ENCODE results near the gene EPS15. TPM values are rescaled to one million over a fixed set of nuclear protein-coding genes. Genes with fewer than 3 reads are reported as not detected.
A peak's percentile ranks its signal among the peaks of the same experiment; 100 is the strongest.
"Not testable (repeated sequence)": the region's sequence is repeated elsewhere in the genome, so short reads cannot be mapped to it uniquely, and the experiment has no call there.

Gene EPS15
- total RNA-seq, 1 donor from 2014 or later = 66.1 TPM

- intact Hi-C loops (cut with DNase I) = no loop called here
- no peak for ATAC-seq
- no peak for DNase-seq (ENCODE audit: missing footprints)
Observed at GRCh38 chr1:51549901-51550300, 30.8 kb upstream of the EPS15 start.

GRCh38 chr1:51549016-51549619 lies 30.1 kb upstream of the EPS15 start:
- intact Hi-C loops (cut with DNase I) = no loop called here

GRCh38 chr1:51543858-51544257 lies 24.8 kb upstream of the EPS15 start:
- ATAC-seq (no peak), DNase-seq (ENCODE audit: missing footprints) (no peak)
- intact Hi-C loops (cut with DNase I) = no loop called here

More at GRCh38 chr1:51549016-51549619, 30.1 kb upstream of the EPS15 start:
- peak; percentile 59 for ATAC-seq
- DNase-seq (ENCODE audit: missing footprints) = no peak

- DNase-seq (ENCODE audit: missing footprints) (no peak), ATAC-seq (no peak)
- intact Hi-C loops (cut with DNase I) = no loop called here
Observed at GRCh38 chr1:51542158-51542953, 23.3 kb upstream of the EPS15 start.

- ATAC-seq (no peak), DNase-seq (ENCODE audit: missing footprints) (no peak)
- intact Hi-C loops (cut with DNase I) = no loop called here
Observed at GRCh38 chr1:51541313-51542050, 22.4 kb upstream of the EPS15 start.

GRCh38 chr1:51537568-51537967 lies 18.5 kb upstream of the EPS15 start:
- ATAC-seq (no peak), DNase-seq (ENCODE audit: missing footprints) (no peak)
- intact Hi-C loops (cut with DNase I) = no loop called here

- intact Hi-C loops (cut with DNase I) = no loop called here
- ATAC-seq (peak; percentile 62), DNase-seq (ENCODE audit: missing footprints) (no peak)
Observed at GRCh38 chr1:51535006-51535592, 16.0 kb upstream of the EPS15 start.

- DNase-seq (ENCODE audit: missing footprints) (no peak), ATAC-seq (no peak)
- intact Hi-C loops (cut with DNase I) = no loop called here
Observed at GRCh38 chr1:51534447-51534846, 15.4 kb upstream of the EPS15 start.

GRCh38 chr1:51532853-51533252 lies 13.8 kb upstream of the EPS15 start:
- DNase-seq (ENCODE audit: missing footprints) = no peak
- intact Hi-C loops (cut with DNase I) = no loop called here
- no peak for ATAC-seq

- ATAC-seq; intact Hi-C loops (cut with DNase I); DNase-seq (ENCODE audit: missing footprints): not testable (repeated sequence)
Observed at GRCh38 chr1:51530447-51530846, 11.4 kb upstream of the EPS15 start.

- ATAC-seq = no peak
- intact Hi-C loops (cut with DNase I) = no loop called here
- DNase-seq (ENCODE audit: missing footprints) = no peak
Observed at GRCh38 chr1:51527144-51527543, 8.1 kb upstream of the EPS15 start.

- no peak for ATAC-seq
- intact Hi-C loops (cut with DNase I) = no loop called here
Observed at GRCh38 chr1:51526248-51526647, 7.2 kb upstream of the EPS15 start.

GRCh38 chr1:51525295-51525694 lies 6.2 kb upstream of the EPS15 start:
- intact Hi-C loops (cut with DNase I) = no loop called here
- ATAC-seq (no peak), DNase-seq (ENCODE audit: missing footprints) (no peak)

More at GRCh38 chr1:51526248-51526647, 7.2 kb upstream of the EPS15 start:
- no peak for DNase-seq (ENCODE audit: missing footprints)

- DNase-seq (ENCODE audit: missing footprints) = no peak
- ATAC-seq = no peak
- intact Hi-C loops (cut with DNase I) = no loop called here
Observed at GRCh38 chr1:51524817-51525216, 5.8 kb upstream of the EPS15 start.

- intact Hi-C loops (cut with DNase I) = no loop called here
Observed at GRCh38 chr1:51523931-51524330, 4.9 kb upstream of the EPS15 start.

GRCh38 chr1:51520700-51521248 lies 1.7 kb upstream of the EPS15 start:
- ATAC-seq (no peak), DNase-seq (ENCODE audit: missing footprints) (no peak)
- intact Hi-C loops (cut with DNase I) = no loop called here

More at GRCh38 chr1:51523931-51524330, 4.9 kb upstream of the EPS15 start:
- ATAC-seq = no peak
- DNase-seq (ENCODE audit: missing footprints) = no peak

- ATAC-seq (no peak), DNase-seq (ENCODE audit: missing footprints) (no peak)
- intact Hi-C loops (cut with DNase I) = loop anchor here (5.0 kb wide), 2 partner anchors 98 to 102 kb away; no protein-coding TSS in a partner anchor
Observed at GRCh38 chr1:51519865-51520699, 1.0 kb upstream of the EPS15 start.

GRCh38 chr1:51518586-51519047 lies 449 bp downstream of the EPS15 start:
- ATAC-seq (peak; percentile 51), DNase-seq (ENCODE audit: missing footprints) (peak; percentile 83)
- intact Hi-C loops (cut with DNase I) = loop anchor here (5.0 kb wide), 2 partner anchors 96 to 104 kb away; no protein-coding TSS in a partner anchor
